COLO668 (cell line): ENCODE measurements around the gene GALNT3.

Experiments used
- DNase-seq: peaks from one replicate; lab custom pipeline; 2025; ENCODE audit not compliant: unreplicated experiment; lab: John Stamatoyannopoulos, UW

The GALNT3 gene

DNA sequence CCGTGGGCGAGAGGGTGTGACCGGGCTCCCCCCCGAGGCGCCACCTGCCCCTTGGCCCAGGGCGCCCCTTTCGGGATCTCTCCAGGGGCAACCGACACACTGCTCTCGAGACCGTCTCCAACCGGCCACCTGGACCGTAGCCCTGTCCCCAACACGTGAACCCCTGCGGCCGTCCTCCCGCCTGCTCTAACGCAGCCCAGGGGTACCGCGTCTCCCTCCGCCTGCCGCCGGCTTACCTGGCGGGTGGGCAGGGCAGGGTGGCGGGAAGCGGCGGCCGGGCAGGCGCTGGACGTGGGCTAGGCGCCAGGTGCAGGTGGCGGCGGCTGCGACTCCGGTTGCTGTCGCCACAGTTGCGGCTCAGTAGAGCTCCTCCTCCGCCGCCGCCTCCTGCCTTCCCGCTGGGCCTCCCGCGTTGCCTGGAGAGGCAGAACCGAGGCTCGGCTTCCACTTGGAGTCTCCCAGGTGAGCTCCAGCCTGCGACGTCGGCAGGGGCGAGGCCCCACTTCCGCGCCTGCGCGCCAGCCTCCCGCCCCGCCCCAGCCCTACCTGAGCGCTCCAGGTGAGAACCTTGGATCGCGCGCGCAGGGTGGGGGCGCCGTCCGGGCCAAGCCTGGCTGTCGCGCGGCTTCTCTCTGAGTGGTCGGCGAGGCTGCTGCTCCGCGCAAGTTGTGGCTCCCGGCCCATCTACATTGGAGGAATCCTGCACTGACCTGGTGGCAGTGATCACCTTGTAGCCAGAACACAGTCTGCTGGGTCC is at the start of gene GALNT3:
Gene GALNT3, minus strand, starts transcription at position 469 of the 757 bp plus-strand sequence. CDS start 23,547 bp downstream, outside the sequence.
- peak; percentile 95 for DNase-seq

GRCh38 chr2:165843351-165843750 is 49.3 kb upstream of the GALNT3 start:
- no peak for DNase-seq

DNA sequence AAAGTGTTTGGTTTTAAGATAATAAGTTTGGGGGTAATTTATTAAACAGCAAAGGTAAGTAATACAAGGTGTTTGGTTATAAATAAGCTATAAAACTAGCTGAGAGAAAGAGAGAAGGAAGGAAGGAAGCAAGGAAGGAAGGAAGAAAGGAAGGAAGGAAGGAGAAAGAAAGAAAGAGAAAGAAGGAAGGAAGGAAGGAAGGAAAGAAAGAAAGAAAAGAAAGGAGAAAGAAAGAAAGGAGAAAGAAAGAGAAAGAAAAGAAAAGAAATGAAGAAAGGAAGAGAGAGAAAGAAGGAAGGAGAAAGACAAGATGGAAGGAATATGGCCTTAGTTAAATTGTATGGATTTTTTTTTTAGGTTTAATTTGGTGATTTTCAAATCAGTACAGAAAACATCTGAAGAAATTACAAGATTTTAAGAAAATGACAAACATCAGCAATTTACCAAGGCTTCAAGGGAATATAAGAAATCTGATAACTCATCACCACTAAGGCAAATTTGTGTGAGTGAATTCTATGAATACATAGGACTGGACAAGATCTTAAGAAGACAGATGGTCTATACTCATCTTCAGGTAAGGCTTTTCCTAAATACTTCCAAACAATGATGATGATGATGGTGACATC is 46.4 kb upstream of the GALNT3 start:
- no peak for DNase-seq

GRCh38 chr2:165839610-165840009 is 45.6 kb upstream of the GALNT3 start:
- DNase-seq: no peak

DNA sequence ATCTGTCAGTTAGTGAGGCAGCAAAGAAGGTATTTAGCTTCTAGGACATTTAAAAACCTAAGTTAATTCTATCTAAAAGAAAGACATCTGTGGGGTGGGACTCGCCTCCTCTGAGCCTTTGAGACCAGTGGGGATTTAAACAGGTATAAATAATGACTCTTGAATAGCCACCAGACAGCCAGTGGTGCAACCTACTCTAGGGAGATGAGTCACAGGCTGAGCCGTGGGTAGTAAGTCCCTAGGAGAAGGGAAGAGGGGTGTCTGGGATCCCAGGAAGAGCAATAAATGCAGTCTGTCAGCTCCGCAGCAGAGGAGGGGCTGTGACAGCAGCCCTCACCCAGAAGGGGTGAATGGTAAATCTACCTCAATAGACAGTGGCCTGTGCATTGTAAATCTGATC is 43.1 kb upstream of the GALNT3 start:
- DNase-seq: no peak

- DNase-seq: no peak
These were observed 41.3 kb upstream of the GALNT3 start for GRCh38 chr2:165835363-165835762.

- DNase-seq: no peak
These were observed 39.1 kb upstream of the GALNT3 start for GRCh38 chr2:165833156-165833555.

GRCh38 chr2:165827921-165828276 is 33.9 kb upstream of the GALNT3 start:
- no peak for DNase-seq

- DNase-seq: no peak
These were observed 33.2 kb upstream of the GALNT3 start for GRCh38 chr2:165827016-165827920.

GRCh38 chr2:165825041-165825440 is 31.0 kb upstream of the GALNT3 start:
- peak; percentile 80 for DNase-seq

GRCh38 chr2:165820296-165820695 is 26.2 kb upstream of the GALNT3 start:
- DNase-seq: no peak

- DNase-seq: no peak
These were observed 24.9 kb upstream of the GALNT3 start for GRCh38 chr2:165818920-165819319.

GRCh38 chr2:165815299-165816141 is 21.5 kb upstream of the GALNT3 start:
- DNase-seq: no peak

GRCh38 chr2:165814473-165814872 is 20.4 kb upstream of the GALNT3 start:
- DNase-seq: no peak

DNA sequence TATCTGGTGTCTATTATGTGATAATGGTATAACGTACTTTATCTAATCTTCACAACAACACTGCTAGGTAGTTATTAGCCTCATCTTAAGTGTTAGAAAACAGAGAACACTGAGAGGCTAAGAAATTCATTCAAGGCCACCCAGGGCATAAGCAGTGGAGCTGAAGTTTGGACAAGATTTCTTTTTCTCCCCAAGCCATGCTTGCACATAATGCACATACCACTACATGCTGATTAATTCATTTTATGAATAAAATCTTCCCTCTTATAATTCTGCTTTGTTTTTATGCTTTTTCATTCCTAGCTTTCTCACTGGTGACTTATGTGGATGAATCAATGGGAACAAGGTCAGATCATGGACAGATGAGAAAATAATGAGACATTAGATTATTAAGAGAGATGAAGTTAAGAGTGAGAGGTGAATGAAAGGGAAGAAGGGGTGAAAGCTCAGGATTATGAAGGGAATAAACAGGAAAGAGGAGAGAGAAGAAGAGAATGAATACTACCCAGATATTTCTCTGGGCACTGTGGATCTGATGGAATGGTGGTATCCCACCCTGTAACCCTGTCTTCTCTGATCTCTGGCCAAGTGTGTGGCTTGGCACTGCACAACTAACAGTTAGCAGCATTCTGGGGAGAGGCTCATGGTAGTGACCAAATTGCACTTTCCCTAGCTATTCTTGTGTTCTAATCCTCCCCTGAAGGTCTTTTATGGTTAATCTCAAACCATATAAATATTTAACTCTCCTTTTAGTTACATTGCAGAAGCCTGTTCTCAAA is 17.7 kb upstream of the GALNT3 start:
- no peak for DNase-seq

- no peak for DNase-seq
These were observed 16.4 kb upstream of the GALNT3 start for GRCh38 chr2:165810418-165810817.

DNA sequence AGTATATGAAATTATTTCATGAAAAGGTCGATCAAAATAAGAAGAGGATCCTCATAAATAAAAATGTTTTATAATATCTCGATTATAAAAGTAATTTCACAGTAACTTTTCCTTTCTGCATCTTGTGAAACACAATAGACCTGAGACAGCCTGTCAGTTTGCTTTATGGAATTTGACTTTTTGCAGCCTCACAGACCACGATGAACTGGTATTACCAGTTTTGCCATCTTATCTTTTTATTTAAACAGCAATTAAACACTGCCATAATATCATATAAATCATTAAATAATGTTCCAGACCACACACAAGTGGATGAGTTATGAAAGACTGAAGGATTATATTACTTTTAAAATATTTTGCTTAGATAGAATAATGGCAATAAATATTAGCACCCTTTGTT is 10.7 kb upstream of the GALNT3 start:
- DNase-seq: no peak

- no peak for DNase-seq
These were observed 9.2 kb upstream of the GALNT3 start for GRCh38 chr2:165803123-165803760.

DNA sequence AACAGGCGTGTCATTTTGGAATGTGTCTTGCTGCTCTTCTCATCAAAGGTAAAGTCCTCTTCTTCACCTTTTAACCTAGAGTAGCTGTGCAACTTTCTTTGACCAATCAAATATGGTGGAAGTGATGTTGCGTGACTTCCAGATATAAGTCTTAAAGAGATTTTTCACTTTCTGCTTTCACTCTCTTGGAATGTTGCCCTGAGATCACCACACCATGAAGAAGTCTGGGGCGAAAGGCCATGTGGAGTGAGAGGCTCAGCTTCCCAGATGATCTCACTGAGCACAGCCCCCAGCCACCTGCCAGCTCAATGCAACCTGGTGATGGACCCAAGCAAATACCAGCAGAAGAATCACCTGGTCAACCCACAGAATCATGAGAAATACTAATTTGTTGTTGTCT is 7.1 kb upstream of the GALNT3 start:
- no peak for DNase-seq
